Activated CD8-positive, alpha-beta T cell treated with anti-CD3 and anti-CD28 coated beads, Interleukin-2, amount 10 ng/mL, durations not matched to agents 7 days and 5 days (primary cell): ENCODE data around the gene RASGEF1B. TPM values are rescaled to one million over a fixed set of nuclear protein-coding genes. Genes with fewer than 3 reads are reported as not detected.

ENCODE experiments used
- ATAC-seq: fragments of 150-1000 bp; cut with Tn5 transposase; one replicate; pipeline ENCODE4 v1.10.0; 2021; ENCODE audit warnings: moderate library complexity
- CTCF ChIA-PET: fragments of 350-600 bp; sonication (Branson Sonifier 250); formaldehyde crosslinking; loops from one replicate; lab custom pipeline; 2021; ENCODE audit warnings: antibody characterized with exemption; lab: Charles Lee
- POLR2A ChIA-PET: fragments of 350-600 bp; sonication (Branson Sonifier 250); formaldehyde crosslinking; loops from one replicate; lab custom pipeline; 2021; ENCODE audit warnings: antibody characterized with exemption; lab: Charles Lee
- DNase-seq: peaks from one replicate; pipeline ENCODE4 v3.0.0-alpha.2; 2020
- H3K27ac Mint-ChIP-seq: one replicate; pipeline ENCODE4 v1.8.0; 2021; ENCODE audit warnings: mild to moderate bottlenecking, mixed read lengths
- H3K27me3 Mint-ChIP-seq: one replicate; pipeline ENCODE4 v1.8.0; 2021; ENCODE audit warnings: low read depth, mixed read lengths
- H3K36me3 Mint-ChIP-seq: one replicate; pipeline ENCODE4 v1.8.0; 2021; ENCODE audit warnings: low read depth, mixed read lengths
- H3K4me1 Mint-ChIP-seq: one replicate; pipeline ENCODE4 v1.8.0; 2021; ENCODE audit warnings: low read depth, mixed read lengths
- H3K4me3 Mint-ChIP-seq: one replicate; pipeline ENCODE4 v1.8.0; 2021; ENCODE audit warnings: mild to moderate bottlenecking, mixed read lengths
- H3K9me3 Mint-ChIP-seq: one replicate; pipeline ENCODE4 v1.8.0; 2022; ENCODE audit warnings: mixed read lengths; ENCODE audit not compliant: insufficient read depth
- total RNA-seq, 2 experiments: library from RNA; stranded (reverse); gene quantifications; one replicate each; pipeline ENCODE4 v1.2.3, GENCODE V29; 2021

RASGEF1B gene
- total RNA-seq, 2 experiments from 2014 or later: 2.0 to 2.4 TPM

DNA sequence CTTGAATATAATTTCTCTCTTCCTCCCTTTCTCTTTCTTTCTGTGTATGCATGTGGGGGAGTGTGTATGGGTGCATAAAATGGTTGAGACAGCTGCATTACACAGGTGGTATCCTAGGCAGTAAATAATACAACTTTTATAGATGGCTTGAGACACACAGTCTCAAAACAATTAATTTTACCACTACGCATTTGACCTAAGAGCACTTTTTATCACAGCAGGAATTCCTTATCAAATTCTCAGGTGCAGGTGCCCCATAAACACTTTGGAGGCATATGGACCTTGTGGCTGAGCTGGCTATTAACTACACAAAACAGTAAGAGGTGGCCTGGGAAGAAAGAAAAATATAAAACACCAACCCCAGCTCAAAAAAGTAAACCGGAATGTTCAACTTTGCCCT is 91.3 kb downstream of the RASGEF1B start:
- H3K4me1 Mint-ChIP-seq: no peaks in the 10 kb centered on the region
- no peak overlapping the region for H3K27ac Mint-ChIP-seq
- CTCF ChIA-PET: no interaction called here

GRCh38 chr4:81378386-81378785 is 93.3 kb downstream of the RASGEF1B start:
- CTCF ChIA-PET: no interaction called here
- peaks cover 4% of the 10 kb centered on the region for H3K27me3 Mint-ChIP-seq
- DNase-seq (no peak), ATAC-seq (no peak)
- POLR2A ChIA-PET: no interaction called here
- no peaks in the 10 kb centered on the region for H3K4me1 Mint-ChIP-seq
- no peaks in the 10 kb centered on the region for H3K9me3 Mint-ChIP-seq
- no peak overlapping the region for H3K27ac Mint-ChIP-seq
- H3K36me3 Mint-ChIP-seq: no peaks in the 10 kb centered on the region
- H3K4me3 Mint-ChIP-seq: no peak overlapping the region

More for the DNA sequence above, 91.3 kb downstream of the RASGEF1B start:
- H3K9me3 Mint-ChIP-seq: no peaks in the 10 kb centered on the region
- POLR2A ChIA-PET: no interaction called here
- peaks cover 10% of the 10 kb centered on the region for H3K27me3 Mint-ChIP-seq
- H3K36me3 Mint-ChIP-seq: no peaks in the 10 kb centered on the region
- no peak overlapping the region for H3K4me3 Mint-ChIP-seq
- DNase-seq: no peak
- no peak for ATAC-seq

DNA sequence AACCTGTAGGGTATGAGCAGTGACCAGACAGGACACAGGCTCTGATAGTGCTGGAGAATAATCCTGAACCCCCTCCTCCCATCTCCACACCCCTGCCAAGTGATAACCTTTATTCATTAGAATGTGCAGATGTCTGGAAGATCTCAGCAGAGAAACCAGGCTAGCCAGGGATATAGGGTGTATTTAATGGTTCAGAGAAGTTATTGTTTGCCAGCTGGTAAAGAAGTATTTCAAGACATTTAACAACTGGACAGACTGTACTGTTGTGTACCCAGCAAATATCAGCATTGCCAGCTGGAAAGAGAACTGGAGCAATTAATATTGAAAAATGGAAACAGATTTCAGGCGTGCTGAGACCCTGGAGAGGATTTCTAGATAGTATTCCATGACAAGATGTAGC is 94.5 kb downstream of the RASGEF1B start:
- no peaks in the 10 kb centered on the region for H3K36me3 Mint-ChIP-seq
- no peaks in the 10 kb centered on the region for H3K9me3 Mint-ChIP-seq
- DNase-seq: no peak
- no peak for ATAC-seq
- H3K4me1 Mint-ChIP-seq: no peaks in the 10 kb centered on the region
- H3K4me3 Mint-ChIP-seq: no peak overlapping the region
- ChIA-PET CTCF (no interaction called here), POLR2A (no interaction called here)
- H3K27ac Mint-ChIP-seq: no peak overlapping the region
- peaks cover 11% of the 10 kb centered on the region for H3K27me3 Mint-ChIP-seq

DNA sequence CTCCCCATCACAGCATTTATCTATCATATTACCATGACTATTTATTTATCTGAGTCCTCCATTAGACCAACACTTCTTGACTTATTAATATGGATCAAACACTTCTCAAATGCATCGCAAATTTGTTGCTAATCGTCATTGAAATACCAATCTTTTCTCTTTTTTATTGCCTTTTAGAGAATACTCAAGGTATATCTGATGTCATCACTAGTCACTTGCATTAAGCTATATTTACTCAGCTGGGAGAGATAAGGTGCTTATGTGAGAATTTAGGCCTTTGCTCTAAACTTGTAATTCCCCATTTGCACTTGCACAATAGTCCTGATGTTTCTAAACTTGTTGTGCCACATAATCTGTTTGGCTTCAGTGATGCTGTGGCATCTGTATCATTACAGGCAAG is 95.0 kb downstream of the RASGEF1B start:
- DNase-seq: no peak
- H3K27ac Mint-ChIP-seq: no peak overlapping the region
- ATAC-seq: no peak
- H3K4me3 Mint-ChIP-seq: no peak overlapping the region
- no peaks in the 10 kb centered on the region for H3K4me1 Mint-ChIP-seq
- no peaks in the 10 kb centered on the region for H3K9me3 Mint-ChIP-seq
- H3K27me3 Mint-ChIP-seq: peaks cover 12% of the 10 kb centered on the region
- ChIA-PET CTCF (no interaction called here), POLR2A (no interaction called here)
- no peaks in the 10 kb centered on the region for H3K36me3 Mint-ChIP-seq
